ENCODE results near the gene NCMAP.
"Not testable (repeated sequence)": the region's sequence is repeated elsewhere in the genome, so short reads cannot be mapped to it uniquely, and the experiment has no call there.

Gene NCMAP

GRCh38 chr1:24526045-24526444, 29.8 kb upstream of the NCMAP start:
- Histone ChIP-seq H3K4me3 (ENCODE audit: low read depth, low read length) (no peak overlapping the region), H3K9me3 (ENCODE audit: severe bottlenecking) (no peaks in the 10 kb centered on the region), H3K36me3 (no peaks in the 10 kb centered on the region), H3K27me3 (ENCODE audit: insufficient read depth, low read depth, severe bottlenecking) (no peaks in the 10 kb centered on the region), H3K27ac (peak overlapping the region; percentile 41; the same call in 1 of the 2 replicates)
- no peak for TF ChIP-seq CTCF (IDR thresholded peaks at IDR 0.05; ENCODE audit: low read depth, low read length)
- DNase-seq = no peak

DNA sequence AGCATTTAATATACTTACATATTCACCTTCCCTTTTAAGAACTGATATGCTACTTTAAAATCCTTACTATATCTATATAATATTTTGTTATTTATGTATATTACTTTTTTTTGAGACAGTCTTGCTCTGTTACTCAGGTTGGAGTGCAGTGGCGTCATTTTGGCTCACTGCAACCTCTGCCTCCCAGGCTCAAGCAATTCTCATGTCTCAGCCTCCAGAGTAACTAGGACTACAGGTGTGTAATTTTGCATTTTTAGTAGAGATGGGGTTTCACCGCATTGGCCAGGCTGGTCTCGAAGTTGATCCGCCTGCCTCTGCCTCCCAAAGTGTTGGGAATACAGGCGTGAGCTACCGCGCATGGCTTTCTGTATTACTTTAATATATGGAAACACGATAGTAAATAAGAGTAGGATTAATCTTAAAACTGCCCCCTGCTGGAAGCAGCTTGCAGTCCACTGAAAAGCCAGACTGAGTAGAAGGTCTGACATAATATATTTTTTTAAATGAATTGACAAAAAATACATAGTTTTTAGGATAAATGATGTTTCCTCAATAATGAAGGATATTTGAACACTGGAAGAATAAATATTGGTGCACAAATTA, 28.8 kb upstream of the NCMAP start:
- Histone ChIP-seq H3K36me3 (no peaks in the 10 kb centered on the region; the same call in 1 of the 2 replicates), H3K9me3 (ENCODE audit: severe bottlenecking) (no peaks in the 10 kb centered on the region), H3K27me3 (ENCODE audit: insufficient read depth, low read depth, severe bottlenecking) (no peaks in the 10 kb centered on the region), H3K27ac (no peak overlapping the region), H3K4me3 (ENCODE audit: low read depth, low read length) (no peak overlapping the region)
- DNase-seq = peak; percentile 22
- TF ChIP-seq CTCF (IDR thresholded peaks at IDR 0.05; ENCODE audit: low read depth, low read length) = peak; percentile 23; the same call in 1 of the 2 replicates

- no peaks in the 10 kb centered on the region for H3K9me3 ChIP-seq (ENCODE audit: severe bottlenecking)
- H3K27ac ChIP-seq = no peak overlapping the region
- DNase-seq = no peak
- TF ChIP-seq CTCF (IDR thresholded peaks at IDR 0.05; ENCODE audit: low read depth, low read length) = no peak
- peaks cover 4% of the 10 kb centered on the region for H3K36me3 ChIP-seq
- no peak overlapping the region for H3K4me3 ChIP-seq (ENCODE audit: low read depth, low read length)
- no peaks in the 10 kb centered on the region for H3K27me3 ChIP-seq (ENCODE audit: insufficient read depth, low read depth, severe bottlenecking)
Measured at GRCh38 chr1:24528744-24529143, 27.1 kb upstream of the NCMAP start.

GRCh38 chr1:24529292-24529691, 26.6 kb upstream of the NCMAP start:
- not testable (repeated sequence) for DNase-seq; H3K9me3 ChIP-seq (ENCODE audit: severe bottlenecking); H3K36me3 ChIP-seq; H3K4me3 ChIP-seq (ENCODE audit: low read depth, low read length); H3K27ac ChIP-seq; H3K27me3 ChIP-seq (ENCODE audit: insufficient read depth, low read depth, severe bottlenecking)

- Histone ChIP-seq H3K36me3 (peaks cover 15% of the 10 kb centered on the region), H3K27ac (no peak overlapping the region), H3K27me3 (ENCODE audit: insufficient read depth, low read depth, severe bottlenecking) (no peaks in the 10 kb centered on the region), H3K4me3 (ENCODE audit: low read depth, low read length) (no peak overlapping the region), H3K9me3 (ENCODE audit: severe bottlenecking) (no peaks in the 10 kb centered on the region)
- no peak for DNase-seq
- TF ChIP-seq CTCF (IDR thresholded peaks at IDR 0.05; ENCODE audit: low read depth, low read length) = no peak
Measured at GRCh38 chr1:24535021-24535424, 20.9 kb upstream of the NCMAP start.

DNA sequence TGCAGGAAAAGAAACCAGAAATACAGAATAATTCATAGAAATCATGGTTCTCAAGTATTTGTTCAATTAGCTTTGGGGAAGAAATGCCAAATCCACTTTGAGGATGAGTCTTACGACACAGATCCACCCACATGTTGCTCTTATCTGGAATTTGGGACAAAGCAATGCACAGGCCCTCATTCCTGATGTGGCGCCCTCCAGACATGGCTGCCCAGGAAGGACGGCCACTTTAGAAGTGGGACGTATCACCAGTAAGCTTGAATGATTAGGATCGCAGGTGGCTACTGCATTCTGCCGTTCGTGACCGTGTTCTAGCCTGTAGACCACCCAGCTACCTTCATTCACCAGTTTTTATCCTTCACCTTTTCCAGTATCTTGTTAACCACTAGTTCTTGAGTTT, 20.1 kb upstream of the NCMAP start:
- DNase-seq = no peak
- no peak overlapping the region for H3K4me3 ChIP-seq (ENCODE audit: low read depth, low read length)
- H3K27me3 ChIP-seq (ENCODE audit: insufficient read depth, low read depth, severe bottlenecking) = no peaks in the 10 kb centered on the region
- TF ChIP-seq CTCF (IDR thresholded peaks at IDR 0.05; ENCODE audit: low read depth, low read length) = no peak
- H3K9me3 ChIP-seq (ENCODE audit: severe bottlenecking) = no peaks in the 10 kb centered on the region
- H3K36me3 ChIP-seq = peaks cover 15% of the 10 kb centered on the region
- no peak overlapping the region for H3K27ac ChIP-seq

Measured in WERI-Rb-1 (cell line).